MV-4-11 (cell line): ENCODE data around the gene NAV2.

Source experiments
- DNase-seq: peaks from one replicate; lab custom pipeline; 2025; lab: John Stamatoyannopoulos, UW

The NAV2 gene

GRCh38 chr11:19836666-19837065 is 124.0 kb downstream of the NAV2 start:
- DNase-seq, result no peak

- DNase-seq, result no peak
Observed at GRCh38 chr11:19838994-19839768, 126.5 kb downstream of the NAV2 start.

- no peak for DNase-seq
Observed at GRCh38 chr11:19840961-19841360, 128.3 kb downstream of the NAV2 start.

GRCh38 chr11:19842505-19842904 is 129.9 kb downstream of the NAV2 start:
- no peak for DNase-seq

GRCh38 chr11:19843079-19843478 is 130.4 kb downstream of the NAV2 start:
- no peak for DNase-seq

- no peak for DNase-seq
Observed at GRCh38 chr11:19844012-19844411, 131.4 kb downstream of the NAV2 start.

GRCh38 chr11:19844806-19845205 is 132.2 kb downstream of the NAV2 start:
- no peak for DNase-seq

- DNase-seq, result no peak
Observed at GRCh38 chr11:19845626-19846025, 133.0 kb downstream of the NAV2 start.

- DNase-seq, result no peak
Observed at GRCh38 chr11:19846654-19847305, 134.1 kb downstream of the NAV2 start.

GRCh38 chr11:19848219-19848618 is 135.6 kb downstream of the NAV2 start:
- no peak for DNase-seq

GRCh38 chr11:19849107-19849789 is 136.6 kb downstream of the NAV2 start:
- no peak for DNase-seq

GRCh38 chr11:19849947-19850593 is 137.4 kb downstream of the NAV2 start:
- no peak for DNase-seq

- no peak for DNase-seq
Observed at GRCh38 chr11:19852288-19852687, 139.7 kb downstream of the NAV2 start.

- no peak for DNase-seq
Observed at GRCh38 chr11:19853016-19853415, 140.4 kb downstream of the NAV2 start.

GRCh38 chr11:19853920-19854319 is 141.3 kb downstream of the NAV2 start:
- DNase-seq, result no peak

- no peak for DNase-seq
Observed at GRCh38 chr11:19861171-19861570, 148.5 kb downstream of the NAV2 start.

- no peak for DNase-seq
Observed at GRCh38 chr11:19862091-19862490, 149.5 kb downstream of the NAV2 start.

GRCh38 chr11:19864141-19865140 is 151.8 kb downstream of the NAV2 start:
- no peak for DNase-seq

- DNase-seq, result no peak
Observed at GRCh38 chr11:19866037-19866436, 153.4 kb downstream of the NAV2 start.

GRCh38 chr11:19866521-19866920 is 153.9 kb downstream of the NAV2 start:
- no peak for DNase-seq

- DNase-seq, result no peak
Observed at GRCh38 chr11:19867064-19867463, 154.4 kb downstream of the NAV2 start.
